Loucy (cell line): ENCODE data around the gene KRT32.

Experiments
- H2AFZ ChIP-seq: fragments of 200-600 bp; sonication (generic); 2 replicates; pipeline ENCODE4 v1.6.0; 2016; ENCODE audit warnings: antibody characterized with exemption, mild to moderate bottlenecking, low read length, moderate library complexity
- H3F3A ChIP-seq: fragments of 200-600 bp; 2 replicates; pipeline ENCODE4 v1.6.0; 2016; ENCODE audit warnings: antibody characterized with exemption, low read depth, mild to moderate bottlenecking
- H3K27me3 ChIP-seq: fragments of 200-600 bp; sonication (generic); 2 replicates; pipeline ENCODE4 v1.6.1; 2014; ENCODE audit warnings: low read length, mild to moderate bottlenecking; ENCODE audit not compliant: insufficient read depth, poor library complexity, severe bottlenecking
- H3K36me3 ChIP-seq: fragments of 200-600 bp; sonication (generic); 2 replicates; pipeline ENCODE4 v1.6.1; 2016; ENCODE audit warnings: low read length; ENCODE audit not compliant: insufficient read depth
- H3K4me1 ChIP-seq: fragments of 200-600 bp; sonication (generic); 2 replicates; pipeline ENCODE4 v1.5.1; 2014; ENCODE audit warnings: low read length, mild to moderate bottlenecking; ENCODE audit not compliant: insufficient read depth, poor library complexity, severe bottlenecking
- H3K4me2 ChIP-seq: fragments of 200-600 bp; sonication (generic); 2 replicates; pipeline ENCODE4 v1.6.0; 2014; ENCODE audit warnings: antibody characterized with exemption, low read length, low read depth, mild to moderate bottlenecking; ENCODE audit not compliant: poor library complexity, severe bottlenecking
- H3K4me3 ChIP-seq: fragments of 200-600 bp; sonication (generic); 2 replicates; pipeline ENCODE4 v1.5.1; 2014; ENCODE audit warnings: low read length, mild to moderate bottlenecking, mixed read lengths; ENCODE audit not compliant: poor library complexity, severe bottlenecking
- H3K79me2 ChIP-seq: fragments of 200-600 bp; sonication (generic); 2 replicates; pipeline ENCODE4 v1.6.1; 2014; ENCODE audit warnings: low read length; ENCODE audit not compliant: insufficient read depth
- H3K9ac ChIP-seq: fragments of 200-600 bp; sonication (generic); 2 replicates; pipeline ENCODE4 v1.6.0; 2014; ENCODE audit warnings: mild to moderate bottlenecking, low read depth, low read length, moderate library complexity; ENCODE audit not compliant: poor library complexity, severe bottlenecking
- H3K9me2 ChIP-seq: fragments of 200-600 bp; sonication (generic); replicated peaks from 2 replicates; pipeline ENCODE4 v1.6.1; 2016; ENCODE audit warnings: low read depth, low read length, mixed read lengths
- H3K9me3 ChIP-seq: fragments of 200-600 bp; sonication (generic); 2 replicates; pipeline ENCODE4 v1.6.1; 2014; ENCODE audit warnings: mild to moderate bottlenecking, antibody characterized with exemption, low read length, low read depth; ENCODE audit not compliant: insufficient read depth
- H4K20me1 ChIP-seq: fragments of 200-600 bp; sonication (generic); 2 replicates; pipeline ENCODE4 v1.6.0; 2014; ENCODE audit warnings: antibody characterized with exemption, low read length, mild to moderate bottlenecking; ENCODE audit not compliant: insufficient read depth, poor library complexity, severe bottlenecking
- EZH2phosphoT487 ChIP-seq: fragments of 200-600 bp; IDR thresholded peaks from 2 replicates; pipeline ENCODE4 v1.6.1; 2018; ENCODE audit warnings: antibody characterized with exemption, mild to moderate bottlenecking, moderate library complexity, borderline replicate concordance
- TF ChIP-seq, protein P1 (sequence below): fragments of 200-600 bp; sonication (generic); conservative IDR thresholded peaks from 2 replicates; pipeline ENCODE4 v1.5.1; 2014; ENCODE audit warnings: mild to moderate bottlenecking, antibody characterized with exemption, low read length

KRT32 gene

DNA sequence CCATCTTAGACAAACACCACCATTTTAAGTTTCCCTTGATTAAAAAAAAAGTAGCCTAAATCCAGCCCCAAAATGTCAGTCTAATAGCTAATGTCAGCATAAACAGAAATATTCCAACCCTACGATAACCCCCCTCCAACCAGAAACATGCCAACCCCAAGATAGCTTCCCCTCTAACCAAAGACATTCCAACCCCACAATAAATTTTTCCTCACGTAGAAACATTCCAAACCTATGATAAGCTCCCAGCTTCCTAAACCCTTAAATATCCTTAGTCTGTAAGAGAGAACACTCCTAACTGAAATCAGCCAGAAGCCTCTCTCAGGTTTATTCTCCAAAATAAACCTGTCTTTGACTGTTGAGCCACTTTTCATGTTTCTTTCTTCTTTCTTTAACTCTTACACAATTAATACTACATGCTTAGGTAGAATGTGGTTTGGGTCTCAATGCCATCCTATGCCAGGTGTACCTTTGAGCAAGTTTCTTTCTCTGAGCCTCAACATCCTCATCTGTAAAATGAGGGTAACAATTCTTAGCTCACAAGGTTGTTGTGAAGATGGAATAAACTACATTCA lies 15.9 kb downstream of the KRT32 start:
- Histone ChIP-seq H3K36me3 (no peaks in the 10 kb centered on the region), H3K4me2 (no peak overlapping the region), H2AFZ (no peak overlapping the region), H3K4me1 (no peaks in the 10 kb centered on the region), H3K9me3 (no peaks in the 10 kb centered on the region), H3K79me2 (no peaks in the 10 kb centered on the region), H3K27me3 (peaks cover 8% of the 10 kb centered on the region), H4K20me1 (no peaks in the 10 kb centered on the region), H3K9me2 (no peaks in the 10 kb centered on the region), H3K4me3 (no peak overlapping the region), H3K9ac (no peak overlapping the region), H3F3A (no peaks in the 10 kb centered on the region)
- no peak for TF ChIP-seq EZH2phosphoT487
- TF ChIP-seq, protein P1, sequence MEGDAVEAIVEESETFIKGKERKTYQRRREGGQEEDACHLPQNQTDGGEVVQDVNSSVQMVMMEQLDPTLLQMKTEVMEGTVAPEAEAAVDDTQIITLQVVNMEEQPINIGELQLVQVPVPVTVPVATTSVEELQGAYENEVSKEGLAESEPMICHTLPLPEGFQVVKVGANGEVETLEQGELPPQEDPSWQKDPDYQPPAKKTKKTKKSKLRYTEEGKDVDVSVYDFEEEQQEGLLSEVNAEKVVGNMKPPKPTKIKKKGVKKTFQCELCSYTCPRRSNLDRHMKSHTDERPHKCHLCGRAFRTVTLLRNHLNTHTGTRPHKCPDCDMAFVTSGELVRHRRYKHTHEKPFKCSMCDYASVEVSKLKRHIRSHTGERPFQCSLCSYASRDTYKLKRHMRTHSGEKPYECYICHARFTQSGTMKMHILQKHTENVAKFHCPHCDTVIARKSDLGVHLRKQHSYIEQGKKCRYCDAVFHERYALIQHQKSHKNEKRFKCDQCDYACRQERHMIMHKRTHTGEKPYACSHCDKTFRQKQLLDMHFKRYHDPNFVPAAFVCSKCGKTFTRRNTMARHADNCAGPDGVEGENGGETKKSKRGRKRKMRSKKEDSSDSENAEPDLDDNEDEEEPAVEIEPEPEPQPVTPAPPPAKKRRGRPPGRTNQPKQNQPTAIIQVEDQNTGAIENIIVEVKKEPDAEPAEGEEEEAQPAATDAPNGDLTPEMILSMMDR = no peak

- H3K9me2 ChIP-seq = no peaks in the 10 kb centered on the region
- peaks cover 16% of the 10 kb centered on the region for H3K27me3 ChIP-seq
- H3K4me1 ChIP-seq = no peaks in the 10 kb centered on the region
- no peak for TF ChIP-seq EZH2phosphoT487
- TF ChIP-seq, protein P1 = no peak
- H3K79me2 ChIP-seq = no peaks in the 10 kb centered on the region
- no peaks in the 10 kb centered on the region for H4K20me1 ChIP-seq
- H2AFZ ChIP-seq = no peak overlapping the region
- H3K4me3 ChIP-seq = no peak overlapping the region
- H3K36me3 ChIP-seq = no peaks in the 10 kb centered on the region
- H3K9me3 ChIP-seq = no peaks in the 10 kb centered on the region
- no peaks in the 10 kb centered on the region for H3F3A ChIP-seq
- H3K9ac ChIP-seq = no peak overlapping the region
- no peak overlapping the region for H3K4me2 ChIP-seq
These were observed 18.2 kb downstream of the KRT32 start for GRCh38 chr17:41449008-41449407.

GRCh38 chr17:41448506-41448905 lies 18.7 kb downstream of the KRT32 start:
- H3F3A ChIP-seq = no peaks in the 10 kb centered on the region
- no peaks in the 10 kb centered on the region for H3K4me1 ChIP-seq
- TF ChIP-seq, protein P1 = no peak
- TF ChIP-seq EZH2phosphoT487 = no peak
- no peak overlapping the region for H2AFZ ChIP-seq
- no peaks in the 10 kb centered on the region for H4K20me1 ChIP-seq
- no peaks in the 10 kb centered on the region for H3K9me2 ChIP-seq
- no peak overlapping the region for H3K4me2 ChIP-seq
- no peak overlapping the region for H3K9ac ChIP-seq
- H3K9me3 ChIP-seq = no peaks in the 10 kb centered on the region
- no peak overlapping the region for H3K4me3 ChIP-seq
- H3K27me3 ChIP-seq = peaks cover 20% of the 10 kb centered on the region
- H3K36me3 ChIP-seq = no peaks in the 10 kb centered on the region
- no peaks in the 10 kb centered on the region for H3K79me2 ChIP-seq
